Umbilical cord (tissue), 2 donors: ENCODE data around the gene ZNF804B. TPM values are rescaled to one million over a fixed set of nuclear protein-coding genes. Genes with fewer than 3 reads are reported as not detected.

Experiments used
- DNase-seq: peaks from one replicate; pipeline ENCODE4 v3.0.0-alpha.2; 2015; ENCODE audit warnings: low spot score
- total RNA-seq: library from RNA; depleted of rRNA; stranded (reverse); fragments of >200 nt; gene quantifications from one replicate; pipeline ENCODE4 v1.2.3, GENCODE V29; 2014; ENCODE audit warnings: low replicate concordance; ENCODE audit not compliant: insufficient read depth

ZNF804B gene
- total RNA-seq, 1 donor from 2014 or later, result 7.7 TPM

- DNase-seq, result no peak
These were observed 207.9 kb downstream of the ZNF804B start for GRCh38 chr7:88967432-88967831.

GRCh38 chr7:88969167-88969566 is 209.7 kb downstream of the ZNF804B start:
- DNase-seq, result no peak

GRCh38 chr7:88985295-88985694 is 225.8 kb downstream of the ZNF804B start:
- DNase-seq, result no peak

GRCh38 chr7:89001306-89001705 is 241.8 kb downstream of the ZNF804B start:
- DNase-seq, result peak; percentile 90

- DNase-seq, result peak; percentile 32
These were observed 243.8 kb downstream of the ZNF804B start for GRCh38 chr7:89002981-89003956.

GRCh38 chr7:89012016-89012415 is 252.5 kb downstream of the ZNF804B start:
- no peak for DNase-seq

- DNase-seq, result no peak
These were observed 258.2 kb downstream of the ZNF804B start for GRCh38 chr7:89017695-89018094.

- no peak for DNase-seq
These were observed 262.2 kb downstream of the ZNF804B start for GRCh38 chr7:89021741-89022140.

GRCh38 chr7:89023206-89023605 is 263.7 kb downstream of the ZNF804B start:
- no peak for DNase-seq

GRCh38 chr7:89023877-89024276 is 264.4 kb downstream of the ZNF804B start:
- peak; percentile 57 for DNase-seq

GRCh38 chr7:89027781-89028180 is 268.3 kb downstream of the ZNF804B start:
- no peak for DNase-seq

GRCh38 chr7:89028319-89028718 is 268.8 kb downstream of the ZNF804B start:
- DNase-seq, result no peak

- no peak for DNase-seq
These were observed 270.4 kb downstream of the ZNF804B start for GRCh38 chr7:89029864-89030263.

- no peak for DNase-seq
These were observed 281.7 kb downstream of the ZNF804B start for GRCh38 chr7:89041240-89041639.

GRCh38 chr7:89042940-89043339 is 283.4 kb downstream of the ZNF804B start:
- DNase-seq, result no peak

- DNase-seq, result no peak
These were observed 289.5 kb downstream of the ZNF804B start for GRCh38 chr7:89049043-89049442.

- DNase-seq, result no peak
These were observed 293.6 kb downstream of the ZNF804B start for GRCh38 chr7:89053130-89053529.

- no peak for DNase-seq
These were observed 294.9 kb downstream of the ZNF804B start for GRCh38 chr7:89054361-89054760.

- no peak for DNase-seq
These were observed 300.7 kb downstream of the ZNF804B start for GRCh38 chr7:89060234-89060633.

GRCh38 chr7:89064831-89065230 is 305.3 kb downstream of the ZNF804B start:
- DNase-seq, result no peak

GRCh38 chr7:89067048-89067447 is 307.5 kb downstream of the ZNF804B start:
- no peak for DNase-seq

- no peak for DNase-seq
These were observed 312.6 kb downstream of the ZNF804B start for GRCh38 chr7:89072081-89072480.

- no peak for DNase-seq
These were observed 314.3 kb downstream of the ZNF804B start for GRCh38 chr7:89073776-89074175.
